HG03571 (cell line): ENCODE measurements around the gene AGBL4.

ENCODE experiments used
- ATAC-seq: cut with Tn5 transposase; IDR thresholded peaks from one replicate; pipeline ENCODE4 v1.9.1; 2021; ENCODE audit not compliant: unreplicated experiment

AGBL4 gene

DNA sequence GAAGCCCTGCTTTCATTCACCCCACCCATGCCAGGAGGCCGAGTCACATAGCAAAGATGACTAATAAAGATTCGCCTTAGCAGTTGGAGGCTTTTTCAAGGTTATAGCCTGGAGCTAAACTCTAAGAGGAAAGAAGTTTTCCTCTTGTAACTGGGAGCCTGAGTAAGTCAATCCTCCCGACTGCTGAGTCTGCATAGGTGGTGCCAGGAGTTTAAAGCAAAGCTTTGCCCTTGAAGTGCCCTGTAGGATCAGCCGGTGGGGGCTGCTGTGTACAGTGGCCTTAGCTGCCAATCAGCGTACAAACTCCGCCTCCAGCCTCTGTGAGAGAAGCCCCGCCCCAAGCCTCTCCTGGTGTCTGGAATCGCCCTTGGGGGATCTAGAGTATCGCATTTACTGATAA lies 1404.2 kb downstream of the AGBL4 start:
- no peak for ATAC-seq

DNA sequence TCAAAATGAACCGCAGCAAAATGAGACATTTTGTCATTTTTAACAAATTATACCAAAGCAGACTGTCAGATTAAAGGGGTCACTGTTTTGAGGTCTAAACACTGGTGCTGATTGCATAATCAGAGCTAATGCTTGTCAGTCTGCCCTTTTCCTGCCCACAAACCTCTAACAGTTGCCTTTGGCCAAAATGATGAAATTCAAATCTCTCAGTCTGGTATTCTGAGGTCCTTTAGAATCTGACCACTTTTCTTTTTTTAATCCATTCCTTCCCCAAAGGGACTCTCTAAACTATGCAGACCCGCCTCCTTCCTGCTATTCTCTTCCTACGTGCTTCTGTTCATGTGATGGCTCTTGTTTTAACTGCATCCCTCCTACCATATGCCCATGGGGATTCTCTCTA lies 1406.5 kb downstream of the AGBL4 start:
- no peak for ATAC-seq

DNA sequence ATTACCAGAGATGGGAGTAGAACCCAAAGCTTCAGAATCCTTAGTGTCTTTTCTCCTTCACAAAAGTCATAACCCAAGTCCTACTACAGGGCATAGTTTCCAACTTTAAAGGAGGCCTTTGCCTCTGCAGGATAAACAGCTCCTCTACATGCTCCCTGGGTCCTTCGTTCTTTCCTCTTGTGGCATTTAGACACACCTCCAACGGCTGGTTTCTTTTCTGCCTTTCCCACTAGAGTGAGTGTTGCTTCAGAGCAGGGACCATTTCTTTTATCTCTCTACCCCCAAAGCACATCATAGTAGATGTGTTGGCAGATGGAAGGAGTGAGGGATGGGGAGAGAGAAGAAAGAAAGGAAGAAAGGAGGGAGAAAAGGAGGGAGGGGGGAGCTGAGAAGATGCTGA lies 1407.0 kb downstream of the AGBL4 start:
- no peak for ATAC-seq

DNA sequence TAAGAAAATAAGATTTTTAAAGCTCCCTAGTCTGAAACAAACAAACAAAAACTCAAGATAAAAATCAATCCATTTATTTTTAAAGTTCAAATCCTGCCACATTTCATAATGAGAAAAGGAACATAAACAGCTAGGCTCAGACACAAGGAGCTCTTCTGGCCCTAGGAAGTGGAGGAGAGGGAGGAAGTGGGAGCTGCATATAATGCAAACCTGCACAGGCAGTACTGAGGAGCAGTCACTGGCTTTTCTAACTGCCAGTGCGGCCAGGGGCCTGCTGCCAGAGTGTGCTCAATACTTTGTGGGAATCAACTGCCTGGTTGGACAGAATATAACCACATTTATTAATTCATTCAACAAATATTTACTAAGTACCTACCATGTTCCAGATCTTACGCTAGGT lies 1411.9 kb downstream of the AGBL4 start:
- ATAC-seq: no peak

DNA sequence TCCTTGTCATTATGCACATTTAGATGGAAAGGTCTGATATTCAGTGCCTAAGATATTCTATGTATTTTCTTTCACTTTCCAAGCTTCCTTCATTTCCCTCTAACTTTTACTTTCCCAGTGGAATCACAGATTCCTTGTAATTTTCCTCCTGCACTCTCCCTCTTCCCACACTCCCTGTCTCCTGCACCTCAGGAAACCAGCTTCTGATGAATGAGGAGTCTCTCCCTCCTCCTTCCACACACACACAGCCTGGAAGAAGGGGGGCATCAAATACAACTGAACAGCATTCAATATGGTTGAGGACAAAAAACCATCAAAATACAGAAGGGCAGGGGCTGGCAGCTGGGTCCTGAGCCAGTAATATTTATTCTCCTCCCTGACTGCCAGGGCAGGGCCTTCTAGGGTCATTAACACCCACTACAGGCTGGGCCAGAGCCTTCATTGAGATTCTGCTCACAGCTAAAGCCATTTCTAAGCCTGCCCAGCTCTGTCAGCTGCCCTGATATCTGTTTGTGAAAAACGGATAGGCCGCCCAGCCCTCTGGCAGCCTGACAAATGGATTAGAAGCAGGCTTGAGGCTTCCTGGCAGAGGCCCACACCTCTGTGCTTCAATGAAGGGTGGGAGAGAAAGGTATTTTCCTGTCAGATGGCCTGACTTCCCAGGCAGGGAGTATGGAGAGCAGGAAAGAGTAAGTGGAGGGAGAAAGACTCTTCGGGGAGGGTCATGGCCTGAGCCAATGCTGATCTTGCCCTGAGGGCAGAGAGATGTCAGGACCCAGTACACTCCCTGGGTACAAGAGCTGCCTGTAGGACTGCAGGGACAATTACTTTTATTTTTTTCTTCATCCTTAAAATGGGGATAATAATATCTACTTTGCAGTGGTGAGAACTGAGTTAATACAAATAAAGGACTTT lies 1412.9 kb downstream of the AGBL4 start:
- ATAC-seq: no peak

DNA sequence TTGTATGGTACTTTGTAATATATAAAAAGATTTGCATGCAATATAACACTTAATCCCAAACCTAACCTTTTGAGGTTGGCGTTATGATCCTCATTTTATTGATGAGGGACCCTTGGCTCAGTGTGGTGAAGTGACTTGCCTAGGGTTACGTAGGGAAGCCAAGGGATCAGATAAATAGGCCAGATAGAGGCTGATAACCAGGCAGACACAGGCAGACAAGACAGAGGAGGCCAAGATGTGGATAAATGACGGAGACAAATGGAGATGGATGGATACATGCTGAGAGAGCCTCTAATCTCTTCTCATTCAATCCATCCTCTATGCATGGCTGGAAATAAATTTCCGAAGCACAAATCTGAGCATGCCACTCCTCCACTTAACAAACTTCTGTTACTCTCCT lies 1414.9 kb downstream of the AGBL4 start:
- ATAC-seq: no peak

DNA sequence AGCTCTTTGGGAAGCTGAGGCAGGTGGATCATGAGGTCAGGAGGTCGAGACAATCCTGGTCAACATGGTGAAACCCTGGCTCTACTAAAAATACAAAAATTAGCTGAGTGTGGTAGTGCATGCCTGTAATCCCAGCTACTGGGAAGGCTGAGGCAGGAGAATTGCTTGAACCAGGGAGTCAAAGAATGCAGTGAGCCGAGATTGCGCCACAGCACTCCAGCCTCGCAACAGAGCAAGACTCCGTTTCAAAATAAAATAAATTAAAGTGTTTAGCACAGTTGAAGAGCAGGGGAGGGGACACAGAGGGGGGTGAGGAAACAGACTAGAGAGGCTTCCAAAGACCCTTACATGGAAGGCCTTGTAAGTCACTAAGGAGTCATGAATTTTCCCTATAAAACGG lies 1420.5 kb downstream of the AGBL4 start:
- ATAC-seq: no peak

DNA sequence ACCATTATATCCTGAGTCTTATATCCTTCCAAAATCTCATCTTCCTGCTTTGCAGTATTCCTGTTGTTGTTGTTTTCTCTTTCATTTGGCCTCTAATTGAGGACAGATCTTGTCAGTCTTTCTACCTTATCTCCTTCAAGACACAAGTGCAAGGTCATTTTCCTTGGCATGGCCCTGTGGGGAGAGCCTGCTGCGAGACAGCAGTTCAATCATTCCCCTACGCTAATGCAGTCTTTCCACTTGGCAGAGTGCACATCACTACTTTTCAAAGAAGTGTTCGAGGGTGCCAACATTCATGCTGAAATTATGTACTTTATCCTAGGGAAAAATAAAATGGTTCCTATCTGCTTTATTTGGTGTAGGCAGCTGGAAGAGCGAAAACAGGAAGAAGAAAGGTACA lies 1421.4 kb downstream of the AGBL4 start:
- no peak for ATAC-seq

DNA sequence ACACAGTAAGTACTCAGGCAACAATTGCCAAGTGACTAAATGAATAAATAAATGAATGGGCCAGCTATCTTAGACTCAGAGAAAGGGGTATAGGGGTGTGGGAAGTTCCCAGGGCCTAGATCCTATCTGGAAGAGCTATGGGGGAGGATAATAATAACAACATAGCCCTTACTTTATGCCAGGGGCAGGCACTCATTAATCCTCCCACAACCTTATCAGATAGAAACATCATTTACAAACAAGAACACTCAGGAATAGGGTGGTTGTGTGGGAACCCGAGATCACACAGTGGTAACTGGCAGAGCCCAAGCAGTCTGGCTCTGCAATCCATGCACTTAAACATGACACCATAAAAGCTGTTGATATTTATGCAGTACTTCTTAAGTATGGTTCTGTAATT lies 1423.6 kb downstream of the AGBL4 start:
- no peak for ATAC-seq

DNA sequence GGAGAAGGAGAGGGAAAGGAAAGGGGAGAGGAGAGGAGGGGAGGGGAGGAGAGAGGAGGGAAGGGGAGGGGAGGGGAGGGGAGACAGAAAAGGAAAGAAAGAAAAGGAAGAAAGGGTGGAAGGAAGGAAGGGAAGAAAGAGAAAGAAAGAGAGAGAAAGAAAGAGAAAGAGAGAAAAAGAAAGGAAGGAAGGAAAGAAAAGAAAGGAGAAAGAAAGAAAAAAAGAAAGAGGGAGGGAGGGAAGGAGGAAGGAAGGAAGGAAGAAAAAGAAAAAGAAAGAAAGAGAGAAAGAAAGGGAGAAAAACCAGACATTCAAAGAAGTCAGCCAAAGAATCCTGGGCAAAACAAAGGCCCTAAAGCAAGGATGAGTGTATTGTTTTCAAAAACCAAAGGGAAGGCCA lies 1426.1 kb downstream of the AGBL4 start:
- ATAC-seq: no peak

DNA sequence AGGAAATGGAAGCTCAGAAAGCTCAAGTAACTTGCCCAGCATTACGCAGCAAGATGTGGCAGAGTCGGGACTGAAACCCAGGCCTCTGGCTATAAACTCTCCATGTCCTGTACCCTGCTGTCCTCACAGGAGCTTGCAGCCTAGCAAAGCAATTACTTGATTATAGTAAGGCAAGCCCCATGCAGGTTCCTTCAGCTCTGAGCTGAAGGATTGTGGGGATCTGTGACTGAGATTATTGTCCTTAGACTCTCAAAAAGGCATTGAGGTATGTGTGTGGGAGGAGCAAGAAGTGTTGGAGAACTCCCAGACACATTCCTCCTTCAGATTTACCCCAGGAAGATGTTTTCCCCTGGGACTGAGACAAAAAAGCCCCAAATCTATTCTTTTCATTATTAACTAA lies 1427.7 kb downstream of the AGBL4 start:
- ATAC-seq: no peak

DNA sequence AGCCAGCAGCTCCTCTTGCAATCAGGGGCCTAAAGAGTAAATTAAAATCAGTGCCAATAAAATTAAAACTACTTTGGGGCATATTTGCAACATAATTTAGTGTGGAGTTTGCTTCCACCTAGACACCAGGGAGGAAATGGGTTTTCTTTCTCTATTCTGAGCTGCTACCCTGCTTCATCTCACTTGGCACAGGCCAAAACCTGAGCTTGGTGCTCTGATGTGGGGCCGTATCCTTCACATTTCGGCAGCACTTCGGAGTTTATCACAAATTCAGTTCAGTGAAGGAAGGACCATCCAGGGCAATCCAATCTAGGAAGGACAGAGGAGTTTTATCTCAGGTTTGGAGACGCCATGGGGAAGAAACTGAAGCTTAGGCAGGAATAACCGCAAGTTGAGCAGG lies 1428.1 kb downstream of the AGBL4 start:
- ATAC-seq: no peak

DNA sequence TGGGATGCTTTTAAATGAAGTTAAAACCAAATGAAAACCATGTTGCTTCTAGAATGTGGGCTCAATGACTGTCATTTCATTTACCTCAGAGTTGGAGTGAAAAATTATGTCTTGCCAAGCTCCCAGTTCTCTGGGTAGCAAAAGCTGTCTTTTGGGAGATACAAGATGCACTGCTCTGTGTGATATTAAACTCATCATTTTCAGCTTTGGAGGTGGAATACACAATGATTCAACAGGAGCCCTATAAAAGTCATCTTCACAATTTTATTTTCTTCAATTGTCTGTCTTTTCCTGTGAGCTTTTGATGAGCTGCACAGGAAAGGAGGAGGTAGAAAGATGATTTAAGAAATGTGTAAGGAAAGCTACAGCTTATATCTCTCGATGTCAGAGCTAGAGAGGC lies 1431.4 kb downstream of the AGBL4 start:
- ATAC-seq: no peak

DNA sequence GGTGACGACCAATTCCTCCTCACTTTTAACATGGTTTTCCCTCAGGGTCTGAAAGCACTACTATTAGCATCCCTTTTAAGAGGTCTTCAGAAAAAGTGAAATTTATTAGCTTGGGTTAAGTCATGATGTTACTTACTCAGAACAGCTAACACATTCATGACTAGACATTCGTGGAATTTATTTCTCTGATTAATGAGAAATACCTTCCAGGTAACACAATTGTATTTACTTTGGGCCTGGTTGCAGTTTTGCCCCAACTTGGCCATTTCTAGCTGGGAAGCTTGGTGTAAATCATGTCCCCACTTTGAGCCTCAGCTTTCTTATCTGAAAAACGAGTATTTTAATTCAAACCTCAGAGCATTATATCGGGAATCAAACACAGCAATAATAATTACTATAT lies 1432.6 kb downstream of the AGBL4 start:
- ATAC-seq: no peak

DNA sequence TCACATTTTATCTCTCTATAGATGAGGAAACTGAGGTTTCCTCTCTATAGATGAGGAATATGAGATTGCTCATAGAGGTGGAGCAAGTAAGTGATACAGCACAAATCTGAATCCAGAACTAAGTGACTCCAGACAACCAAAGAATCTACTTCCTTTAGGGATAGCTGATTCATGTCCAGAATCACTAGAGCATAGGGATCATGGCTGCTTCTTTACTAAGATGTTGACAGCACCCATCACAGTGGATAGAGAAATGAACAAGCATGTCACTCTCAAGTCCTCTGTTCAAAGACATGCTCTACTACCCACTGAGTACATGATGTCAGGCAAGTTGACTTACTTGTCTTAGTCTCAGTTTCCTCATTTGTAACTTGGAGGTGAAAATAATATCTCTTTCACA lies 1435.7 kb downstream of the AGBL4 start:
- no peak for ATAC-seq

DNA sequence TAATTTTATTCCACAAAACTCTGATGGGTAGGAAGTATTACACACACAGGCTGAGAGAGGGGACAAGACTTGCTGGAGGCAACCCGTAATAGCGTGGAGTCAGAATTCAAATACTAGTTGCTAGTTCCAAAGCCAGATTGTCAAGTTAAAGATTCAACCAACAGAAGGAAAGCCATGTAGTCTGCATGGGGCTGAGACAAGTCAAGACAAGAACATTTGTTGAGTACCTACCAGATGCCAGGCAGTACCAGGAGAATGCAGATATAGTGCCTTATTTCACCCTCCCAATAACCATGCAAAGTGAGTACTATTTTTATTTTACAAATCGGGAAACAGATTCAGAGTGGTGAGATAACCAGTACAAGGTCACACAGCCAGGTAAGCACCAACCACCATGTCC lies 1441.3 kb downstream of the AGBL4 start:
- ATAC-seq: no peak

DNA sequence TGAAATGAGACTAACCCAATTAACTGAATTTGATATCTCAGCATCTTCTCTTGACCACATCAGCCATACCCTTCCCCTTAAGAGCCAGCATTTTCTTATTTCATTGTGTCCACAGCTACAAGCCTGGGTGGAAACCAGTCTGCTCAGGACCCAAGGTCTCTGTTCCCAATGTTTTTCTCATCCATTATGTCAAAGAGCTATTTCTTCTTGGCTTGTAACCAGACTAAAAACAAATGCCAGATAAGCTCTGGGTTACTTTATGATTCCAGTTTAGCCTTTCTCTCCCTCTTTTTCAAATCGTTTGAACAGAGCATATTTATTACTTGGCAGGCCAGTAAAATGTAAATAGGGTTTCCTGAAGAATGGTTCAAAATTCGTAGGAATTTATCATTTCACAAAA lies 1442.5 kb downstream of the AGBL4 start:
- ATAC-seq: no peak

DNA sequence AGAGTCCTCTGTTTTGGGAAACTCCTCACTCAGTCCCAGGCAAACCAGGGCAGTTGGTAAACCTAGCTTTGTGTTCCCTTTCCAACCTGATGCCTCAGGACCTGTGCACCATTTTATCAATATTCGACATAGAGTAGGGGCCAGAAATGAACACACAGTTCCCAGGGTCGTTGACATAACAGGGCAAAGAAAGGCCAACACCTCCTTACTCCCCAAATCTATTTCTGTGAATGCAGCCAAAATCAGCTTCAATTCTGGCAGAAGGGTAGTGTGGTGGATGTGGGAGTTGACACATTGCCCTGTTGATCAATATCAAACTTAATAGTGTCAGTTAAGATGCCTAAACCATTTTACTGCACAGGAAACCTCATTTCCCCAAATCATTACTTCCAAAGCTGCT lies 1447.2 kb downstream of the AGBL4 start:
- no peak for ATAC-seq

DNA sequence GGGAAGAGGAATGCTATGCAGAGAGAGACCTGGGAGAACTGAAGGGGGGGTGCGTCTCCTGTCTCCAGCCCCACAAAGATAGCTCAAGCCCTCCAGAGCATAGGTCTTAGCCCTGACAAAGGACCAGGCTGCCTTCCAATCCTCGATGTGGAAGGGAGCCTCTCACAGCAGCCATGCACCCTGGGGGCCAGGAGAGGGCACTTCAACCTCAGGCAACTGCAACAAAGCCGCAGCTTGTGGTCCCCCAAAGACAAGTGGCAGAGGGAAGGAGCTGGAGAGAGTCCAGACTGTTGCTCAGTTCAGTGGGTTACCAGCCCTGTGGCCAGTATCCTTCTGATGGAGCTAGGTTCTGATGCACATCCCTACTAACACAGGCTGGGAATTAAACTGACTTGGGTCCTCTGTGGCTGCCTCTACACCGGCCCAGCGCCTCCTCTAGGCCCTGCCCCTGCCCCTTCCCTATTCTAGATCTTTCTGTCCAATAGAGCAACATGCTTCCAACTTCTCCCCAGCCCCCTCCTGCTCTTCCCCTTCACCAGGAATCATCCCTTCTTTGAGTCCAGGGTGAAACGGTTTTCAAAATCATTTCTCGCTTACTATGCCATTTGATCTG lies 1451.0 kb downstream of the AGBL4 start:
- ATAC-seq: peak; percentile 72

DNA sequence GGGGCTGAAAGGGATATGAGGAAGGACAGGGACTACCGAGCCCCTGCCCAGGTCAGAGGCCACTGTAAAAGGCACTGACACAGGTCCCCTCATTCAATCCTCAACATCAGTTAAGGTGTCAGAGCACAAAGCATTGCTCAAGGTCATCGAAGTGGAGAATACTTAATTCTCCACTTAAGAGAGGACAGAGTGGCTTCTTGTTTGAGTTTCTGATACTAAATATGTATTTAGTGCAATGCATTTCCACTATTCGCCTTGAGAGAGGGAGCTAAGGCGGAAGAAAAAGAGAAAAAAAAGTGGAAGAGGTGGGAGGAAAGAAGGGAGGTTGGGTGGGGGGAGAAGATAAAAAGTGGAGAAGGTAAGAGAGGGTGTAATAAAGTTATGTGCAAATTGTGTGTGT lies 1451.6 kb downstream of the AGBL4 start:
- ATAC-seq: no peak

DNA sequence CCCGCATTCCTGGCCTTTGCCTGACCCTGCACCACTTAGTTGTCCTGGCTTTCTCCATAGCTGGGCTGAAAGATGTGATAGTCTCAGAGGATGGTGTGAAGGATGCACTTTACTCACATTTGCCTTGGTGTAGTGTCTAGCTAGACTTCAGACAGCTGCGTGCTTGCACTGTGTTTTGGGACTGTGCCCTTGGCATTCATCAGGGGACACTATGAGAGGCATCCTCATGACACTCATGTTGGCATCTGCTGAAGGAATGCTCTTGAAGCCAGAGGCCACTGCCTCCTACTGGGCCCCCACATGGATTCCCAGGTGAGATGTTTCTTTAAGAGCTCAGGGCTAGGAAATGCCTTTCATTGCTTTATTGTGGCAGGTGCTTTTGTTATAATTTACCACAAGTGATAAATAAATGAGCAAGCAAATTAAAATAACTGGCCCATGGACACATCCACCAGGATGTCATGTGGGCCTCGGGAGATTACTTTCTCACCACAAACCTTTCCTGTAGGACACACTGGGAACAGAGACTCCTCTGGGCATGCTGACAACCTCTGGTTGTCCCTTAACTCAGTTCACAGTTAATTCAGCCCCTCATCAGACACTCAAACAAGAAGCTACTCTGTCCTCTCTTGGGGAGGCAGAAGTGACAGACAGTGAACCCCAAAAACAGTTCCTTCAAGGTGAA lies 1452.3 kb downstream of the AGBL4 start:
- ATAC-seq: no peak

DNA sequence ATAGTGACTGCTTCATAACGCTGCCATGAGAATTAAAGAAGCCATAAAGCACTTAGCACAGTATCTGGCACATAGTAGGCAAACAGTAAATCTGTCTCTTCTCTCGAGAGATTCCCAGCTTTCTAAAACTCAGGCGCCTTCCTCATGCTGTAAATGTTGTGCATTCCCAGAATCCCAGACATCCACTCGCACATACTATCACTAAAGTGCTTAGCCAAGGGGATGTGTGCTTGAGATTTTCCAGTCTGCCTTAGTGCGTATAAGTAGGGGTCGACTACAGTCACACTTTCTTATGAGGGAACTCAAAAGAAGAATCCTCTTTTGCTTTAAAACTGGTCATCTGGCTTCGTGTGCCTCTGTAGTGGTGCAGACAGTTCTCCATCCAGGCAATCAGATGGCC lies 1453.2 kb downstream of the AGBL4 start:
- ATAC-seq: no peak
